K562 (cell line): ENCODE measurements around the gene MRM2.
A peak's percentile ranks its signal among the peaks of the same experiment; 100 is the strongest.

ENCODE experiments used
- NR2C1 ChIP-seq, 2 experiments: fragments of 450-650 bp; IDR thresholded peaks; 2 replicates each; pipeline ENCODE4 v1.6.1; 2017; ENCODE audit warnings: mild to moderate bottlenecking in 2 of 2, antibody characterized with exemption in 1 of 2, inconsistent platforms in 1 of 2, missing compliant biosample characterization in 1 of 2, missing genetic modification characterization in 1 of 2
- TCF3 ChIP-seq: sonication (generic); formaldehyde crosslinking; IDR thresholded peaks from 2 replicates; pipeline ENCODE4 v1.4.0; 2020; ENCODE audit warnings: mild to moderate bottlenecking, missing genetic modification reagents
- ZNF324 ChIP-seq: fragments of 250-450 bp; sonication (Bioruptor Pico); IDR thresholded peaks from 2 replicates; pipeline ENCODE4 v1.4.0; 2020; ENCODE audit warnings: mild to moderate bottlenecking
- TF ChIP-seq, protein P1 (sequence below): fragments of 450-650 bp; IDR thresholded peaks from 2 replicates; pipeline ENCODE4 v1.7.1; 2018; ENCODE audit warnings: mild to moderate bottlenecking, low read depth; ENCODE audit not compliant: partially characterized antibody
- TF ChIP-seq, protein P2 (sequence below), 3 experiments: IDR thresholded peaks in 2 of 3; conservative IDR thresholded peaks in 1 of 3; 2 replicates each; pipeline ENCODE4 v1.5.1; 2011 to 2012; ENCODE audit warnings: low read length in 3 of 3, mild to moderate bottlenecking in 3 of 3, control low read depth in 2 of 3, improper control_type of control experiment in 1 of 3, inconsistent platforms in 1 of 3, low read depth in 1 of 3, mixed read lengths in 1 of 3, moderate library complexity in 1 of 3; ENCODE audit not compliant: insufficient read depth in 2 of 3

- TF ChIP-seq, protein P1, sequence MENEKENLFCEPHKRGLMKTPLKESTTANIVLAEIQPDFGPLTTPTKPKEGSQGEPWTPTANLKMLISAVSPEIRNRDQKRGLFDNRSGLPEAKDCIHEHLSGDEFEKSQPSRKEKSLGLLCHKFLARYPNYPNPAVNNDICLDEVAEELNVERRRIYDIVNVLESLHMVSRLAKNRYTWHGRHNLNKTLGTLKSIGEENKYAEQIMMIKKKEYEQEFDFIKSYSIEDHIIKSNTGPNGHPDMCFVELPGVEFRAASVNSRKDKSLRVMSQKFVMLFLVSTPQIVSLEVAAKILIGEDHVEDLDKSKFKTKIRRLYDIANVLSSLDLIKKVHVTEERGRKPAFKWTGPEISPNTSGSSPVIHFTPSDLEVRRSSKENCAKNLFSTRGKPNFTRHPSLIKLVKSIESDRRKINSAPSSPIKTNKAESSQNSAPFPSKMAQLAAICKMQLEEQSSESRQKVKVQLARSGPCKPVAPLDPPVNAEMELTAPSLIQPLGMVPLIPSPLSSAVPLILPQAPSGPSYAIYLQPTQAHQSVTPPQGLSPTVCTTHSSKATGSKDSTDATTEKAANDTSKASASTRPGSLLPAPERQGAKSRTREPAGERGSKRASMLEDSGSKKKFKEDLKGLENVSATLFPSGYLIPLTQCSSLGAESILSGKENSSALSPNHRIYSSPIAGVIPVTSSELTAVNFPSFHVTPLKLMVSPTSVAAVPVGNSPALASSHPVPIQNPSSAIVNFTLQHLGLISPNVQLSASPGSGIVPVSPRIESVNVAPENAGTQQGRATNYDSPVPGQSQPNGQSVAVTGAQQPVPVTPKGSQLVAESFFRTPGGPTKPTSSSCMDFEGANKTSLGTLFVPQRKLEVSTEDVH: no peak
- TF ChIP-seq ZNF324 (no peak), TCF3 (0 out of 2 replicates have a peak, but pooled peaks have one; percentile 4), NR2C1 (IDR thresholded peaks at IDR 0.05) (no peak), NR2C1 (tag; IDR thresholded peaks at IDR 0.05) (no peak)
- TF ChIP-seq, protein P2, sequence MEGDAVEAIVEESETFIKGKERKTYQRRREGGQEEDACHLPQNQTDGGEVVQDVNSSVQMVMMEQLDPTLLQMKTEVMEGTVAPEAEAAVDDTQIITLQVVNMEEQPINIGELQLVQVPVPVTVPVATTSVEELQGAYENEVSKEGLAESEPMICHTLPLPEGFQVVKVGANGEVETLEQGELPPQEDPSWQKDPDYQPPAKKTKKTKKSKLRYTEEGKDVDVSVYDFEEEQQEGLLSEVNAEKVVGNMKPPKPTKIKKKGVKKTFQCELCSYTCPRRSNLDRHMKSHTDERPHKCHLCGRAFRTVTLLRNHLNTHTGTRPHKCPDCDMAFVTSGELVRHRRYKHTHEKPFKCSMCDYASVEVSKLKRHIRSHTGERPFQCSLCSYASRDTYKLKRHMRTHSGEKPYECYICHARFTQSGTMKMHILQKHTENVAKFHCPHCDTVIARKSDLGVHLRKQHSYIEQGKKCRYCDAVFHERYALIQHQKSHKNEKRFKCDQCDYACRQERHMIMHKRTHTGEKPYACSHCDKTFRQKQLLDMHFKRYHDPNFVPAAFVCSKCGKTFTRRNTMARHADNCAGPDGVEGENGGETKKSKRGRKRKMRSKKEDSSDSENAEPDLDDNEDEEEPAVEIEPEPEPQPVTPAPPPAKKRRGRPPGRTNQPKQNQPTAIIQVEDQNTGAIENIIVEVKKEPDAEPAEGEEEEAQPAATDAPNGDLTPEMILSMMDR (IDR thresholded peaks at IDR 0.05 in 2 of 3, conservative IDR thresholded peaks at IDR 0.05 in 1 of 3; ENCODE audit: insufficient read depth in 2 of 3, low read depth in 1 of 3, low read length in 3 of 3): peak in 2 of 3 experiments; percentile 9 to 37; a peak in 2 of 6 replicates
Measured at GRCh38 chr7:2248984-2249694, 7.1 kb upstream of the MRM2 start.
